HuH-7 (cell line): ENCODE results near the gene ZNF655.
A peak's percentile ranks its signal among the peaks of the same experiment; 100 is the strongest.

Experiments
- DNase-seq: peaks from one replicate; pipeline ENCODE4 v3.0.0; 2011; ENCODE audit warnings: low spot score

ZNF655 gene

GRCh38 chr7:99606531-99606930 is 48.1 kb downstream of the ZNF655 start:
- DNase-seq: no peak

GRCh38 chr7:99607548-99607947 is 49.1 kb downstream of the ZNF655 start:
- no peak for DNase-seq

GRCh38 chr7:99614495-99614894 is 56.1 kb downstream of the ZNF655 start:
- no peak for DNase-seq

GRCh38 chr7:99615989-99616358 is 57.5 kb downstream of the ZNF655 start:
- DNase-seq: no peak

GRCh38 chr7:99616359-99617191 is 58.1 kb downstream of the ZNF655 start, which contains the start of gene ZSCAN25:
ZSCAN25 (plus strand) TSS chr7:99616946; CDS start chr7:99619607, 2,661 bp downstream.
- DNase-seq: peak; percentile 94

GRCh38 chr7:99617192-99617781 is 58.8 kb downstream of the ZNF655 start:
- DNase-seq: peak; percentile 39

GRCh38 chr7:99618726-99619125 is 60.3 kb downstream of the ZNF655 start:
- no peak for DNase-seq

- no peak for DNase-seq
Observed at GRCh38 chr7:99619571-99620130, 61.2 kb downstream of the ZNF655 start.

GRCh38 chr7:99621271-99621670 is 62.8 kb downstream of the ZNF655 start:
- no peak for DNase-seq

- no peak for DNase-seq
Observed at GRCh38 chr7:99622596-99622995, 64.2 kb downstream of the ZNF655 start.

GRCh38 chr7:99623091-99623693 is 64.8 kb downstream of the ZNF655 start:
- DNase-seq: no peak

GRCh38 chr7:99623702-99624447 is 65.4 kb downstream of the ZNF655 start:
- DNase-seq: no peak

GRCh38 chr7:99624484-99624883 is 66.0 kb downstream of the ZNF655 start:
- no peak for DNase-seq

GRCh38 chr7:99625321-99625720 is 66.9 kb downstream of the ZNF655 start:
- no peak for DNase-seq

GRCh38 chr7:99625961-99626360 is 67.5 kb downstream of the ZNF655 start:
- DNase-seq: no peak
